WTC11 (cell line): ENCODE results near the gene OPCML.

Source experiments
- ATF1 ChIP-seq: sonication (generic); formaldehyde crosslinking; IDR thresholded peaks from 2 replicates; pipeline ENCODE4 v1.8.1; 2023; ENCODE audit warnings: mild to moderate bottlenecking, moderate library complexity, missing genetic modification reagents
- CBFB ChIP-seq: sonication (generic); formaldehyde crosslinking; IDR thresholded peaks from 2 replicates; pipeline ENCODE4 v1.8.1; 2022; ENCODE audit warnings: mild to moderate bottlenecking, low read depth, missing genetic modification reagents
- CTCF ChIP-seq: fragments of 200-600 bp; IDR thresholded peaks from 2 replicates; pipeline ENCODE4 v1.8.0; 2022; ENCODE audit warnings: antibody characterized with exemption
- FOXP4 ChIP-seq: sonication (generic); formaldehyde crosslinking; IDR thresholded peaks from 2 replicates; pipeline ENCODE4 v1.8.0; 2022; ENCODE audit warnings: mild to moderate bottlenecking, missing genetic modification reagents
- SMAD3 ChIP-seq: sonication (generic); formaldehyde crosslinking; IDR thresholded peaks from 2 replicates; pipeline ENCODE4 v1.8.0; 2022; ENCODE audit warnings: missing genetic modification reagents, mild to moderate bottlenecking, borderline replicate concordance
- SP1 ChIP-seq: sonication (generic); formaldehyde crosslinking; conservative IDR thresholded peaks from 2 replicates; pipeline ENCODE4 v1.8.1; 2022; ENCODE audit warnings: missing genetic modification reagents
- TF ChIP-seq, protein P1 (sequence below): fragments of 250-450 bp; sonication (Bioruptor Pico); IDR thresholded peaks from 2 replicates; pipeline ENCODE4 v1.8.0; 2021; ENCODE audit warnings: mild to moderate bottlenecking
- TF ChIP-seq, protein P2 (sequence below): sonication (generic); formaldehyde crosslinking; conservative IDR thresholded peaks from 2 replicates; pipeline ENCODE4 v1.8.1; 2023; ENCODE audit warnings: mild to moderate bottlenecking, low read depth, missing genetic modification reagents, moderate library complexity
- TF ChIP-seq, protein P3 (sequence below): sonication (generic); formaldehyde crosslinking; IDR thresholded peaks from 2 replicates; pipeline ENCODE4 v1.8.1; 2022; ENCODE audit warnings: mild to moderate bottlenecking, missing genetic modification reagents, moderate library complexity, borderline replicate concordance

- no peak for TF ChIP-seq CTCF
- no peak for TF ChIP-seq SMAD3 (CRISPR knock-in tag)
- TF ChIP-seq SP1 (CRISPR knock-in tag) = no peak
- no peak for TF ChIP-seq FOXP4 (CRISPR knock-in tag)
- TF ChIP-seq, protein P1, sequence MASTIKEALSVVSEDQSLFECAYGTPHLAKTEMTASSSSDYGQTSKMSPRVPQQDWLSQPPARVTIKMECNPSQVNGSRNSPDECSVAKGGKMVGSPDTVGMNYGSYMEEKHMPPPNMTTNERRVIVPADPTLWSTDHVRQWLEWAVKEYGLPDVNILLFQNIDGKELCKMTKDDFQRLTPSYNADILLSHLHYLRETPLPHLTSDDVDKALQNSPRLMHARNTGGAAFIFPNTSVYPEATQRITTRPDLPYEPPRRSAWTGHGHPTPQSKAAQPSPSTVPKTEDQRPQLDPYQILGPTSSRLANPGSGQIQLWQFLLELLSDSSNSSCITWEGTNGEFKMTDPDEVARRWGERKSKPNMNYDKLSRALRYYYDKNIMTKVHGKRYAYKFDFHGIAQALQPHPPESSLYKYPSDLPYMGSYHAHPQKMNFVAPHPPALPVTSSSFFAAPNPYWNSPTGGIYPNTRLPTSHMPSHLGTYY (CRISPR knock-in tag) = no peak
- TF ChIP-seq, protein P2, sequence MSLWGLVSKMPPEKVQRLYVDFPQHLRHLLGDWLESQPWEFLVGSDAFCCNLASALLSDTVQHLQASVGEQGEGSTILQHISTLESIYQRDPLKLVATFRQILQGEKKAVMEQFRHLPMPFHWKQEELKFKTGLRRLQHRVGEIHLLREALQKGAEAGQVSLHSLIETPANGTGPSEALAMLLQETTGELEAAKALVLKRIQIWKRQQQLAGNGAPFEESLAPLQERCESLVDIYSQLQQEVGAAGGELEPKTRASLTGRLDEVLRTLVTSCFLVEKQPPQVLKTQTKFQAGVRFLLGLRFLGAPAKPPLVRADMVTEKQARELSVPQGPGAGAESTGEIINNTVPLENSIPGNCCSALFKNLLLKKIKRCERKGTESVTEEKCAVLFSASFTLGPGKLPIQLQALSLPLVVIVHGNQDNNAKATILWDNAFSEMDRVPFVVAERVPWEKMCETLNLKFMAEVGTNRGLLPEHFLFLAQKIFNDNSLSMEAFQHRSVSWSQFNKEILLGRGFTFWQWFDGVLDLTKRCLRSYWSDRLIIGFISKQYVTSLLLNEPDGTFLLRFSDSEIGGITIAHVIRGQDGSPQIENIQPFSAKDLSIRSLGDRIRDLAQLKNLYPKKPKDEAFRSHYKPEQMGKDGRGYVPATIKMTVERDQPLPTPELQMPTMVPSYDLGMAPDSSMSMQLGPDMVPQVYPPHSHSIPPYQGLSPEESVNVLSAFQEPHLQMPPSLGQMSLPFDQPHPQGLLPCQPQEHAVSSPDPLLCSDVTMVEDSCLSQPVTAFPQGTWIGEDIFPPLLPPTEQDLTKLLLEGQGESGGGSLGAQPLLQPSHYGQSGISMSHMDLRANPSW (CRISPR knock-in tag) = no peak
- TF ChIP-seq, protein P3, sequence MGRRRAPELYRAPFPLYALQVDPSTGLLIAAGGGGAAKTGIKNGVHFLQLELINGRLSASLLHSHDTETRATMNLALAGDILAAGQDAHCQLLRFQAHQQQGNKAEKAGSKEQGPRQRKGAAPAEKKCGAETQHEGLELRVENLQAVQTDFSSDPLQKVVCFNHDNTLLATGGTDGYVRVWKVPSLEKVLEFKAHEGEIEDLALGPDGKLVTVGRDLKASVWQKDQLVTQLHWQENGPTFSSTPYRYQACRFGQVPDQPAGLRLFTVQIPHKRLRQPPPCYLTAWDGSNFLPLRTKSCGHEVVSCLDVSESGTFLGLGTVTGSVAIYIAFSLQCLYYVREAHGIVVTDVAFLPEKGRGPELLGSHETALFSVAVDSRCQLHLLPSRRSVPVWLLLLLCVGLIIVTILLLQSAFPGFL (CRISPR knock-in tag) = no peak
- TF ChIP-seq ATF1 (CRISPR knock-in tag) = no peak
- no peak for TF ChIP-seq CBFB
Observed at GRCh38 chr11:132972565-132972964, 559.7 kb downstream of the OPCML start.
